NCI-H69 (cell line): ENCODE data around the gene NMRK2.
A peak's percentile ranks its signal among the peaks of the same experiment; 100 is the strongest.

Source experiments
- DNase-seq: peaks from one replicate; lab custom pipeline; 2025; lab: John Stamatoyannopoulos, UW

The NMRK2 gene

GRCh38 chr19:3981736-3982681, 49.1 kb downstream of the NMRK2 start:
- no peak for DNase-seq

DNA sequence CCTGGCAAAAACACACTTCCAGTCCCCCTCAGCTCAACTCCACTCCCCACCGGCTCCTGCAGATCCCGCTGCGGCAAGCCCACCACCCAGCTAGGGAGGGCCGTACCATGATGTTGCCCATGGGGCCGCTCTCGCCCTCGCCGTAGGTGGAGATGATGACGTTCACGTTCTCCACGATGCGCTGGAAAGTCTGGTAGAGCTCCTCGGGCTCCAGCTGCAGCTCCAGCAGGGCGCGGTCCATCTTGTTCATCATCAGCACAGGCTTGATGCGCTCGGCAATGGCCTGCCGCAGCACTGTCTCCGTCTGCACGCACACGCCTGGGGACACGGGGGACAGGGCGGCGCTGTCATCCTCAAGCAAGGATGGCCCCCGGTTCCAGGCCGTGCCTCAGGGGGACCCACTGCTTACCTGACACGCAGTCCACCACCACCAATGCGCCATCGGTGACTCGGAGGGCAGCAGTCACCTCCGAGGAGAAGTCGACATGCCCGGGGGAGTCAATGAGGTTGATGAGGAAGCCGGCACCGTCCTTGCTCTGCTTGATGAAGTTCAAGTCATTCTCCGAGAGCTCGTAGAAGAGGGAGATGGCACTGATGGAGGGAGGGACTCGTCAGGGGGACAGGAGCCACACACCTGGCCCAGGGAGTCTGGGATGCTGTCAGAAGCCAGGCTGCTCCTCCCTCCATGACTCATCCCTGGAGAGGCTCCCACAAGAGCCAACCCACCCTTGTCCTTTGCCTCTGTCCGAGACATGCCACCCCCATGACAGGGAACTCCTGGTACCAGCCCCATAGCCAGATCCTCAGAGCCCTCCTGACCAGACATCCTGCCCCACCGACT, 50.1 kb downstream of the NMRK2 start:
- DNase-seq = no peak

- DNase-seq = no peak
Observed at GRCh38 chr19:3983542-3983914, 50.7 kb downstream of the NMRK2 start.

DNA sequence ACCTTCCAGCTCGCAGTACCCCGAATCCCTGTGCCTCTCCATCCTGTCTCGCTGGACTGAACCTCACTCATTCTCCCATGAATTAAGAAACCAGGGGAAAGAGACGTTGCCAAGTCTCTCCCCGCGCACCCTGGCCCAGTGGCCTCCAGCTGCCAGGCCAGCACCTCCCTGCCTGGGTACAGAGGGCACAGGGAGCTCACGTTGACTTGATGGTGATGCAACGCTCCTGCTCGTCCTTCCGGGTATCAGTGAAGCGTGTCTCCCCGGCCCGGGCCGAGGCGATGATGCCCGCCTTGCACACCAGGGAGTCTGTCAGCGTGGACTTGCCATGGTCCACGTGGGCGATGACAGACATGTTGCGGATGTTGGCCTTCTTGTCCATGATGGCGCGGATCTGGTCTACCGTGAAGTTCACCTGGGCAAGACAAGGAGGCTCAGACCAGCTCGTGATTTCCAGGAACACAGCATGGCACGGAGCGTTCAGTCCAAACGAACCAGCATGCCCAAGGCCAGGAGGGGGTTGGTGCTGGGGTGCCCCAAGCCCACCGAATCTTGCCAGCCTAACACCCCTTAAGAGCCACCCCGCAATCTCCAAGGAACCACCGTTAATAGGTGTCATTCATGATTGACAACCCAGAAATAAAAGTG, 51.2 kb downstream of the NMRK2 start:
- DNase-seq = no peak

DNA sequence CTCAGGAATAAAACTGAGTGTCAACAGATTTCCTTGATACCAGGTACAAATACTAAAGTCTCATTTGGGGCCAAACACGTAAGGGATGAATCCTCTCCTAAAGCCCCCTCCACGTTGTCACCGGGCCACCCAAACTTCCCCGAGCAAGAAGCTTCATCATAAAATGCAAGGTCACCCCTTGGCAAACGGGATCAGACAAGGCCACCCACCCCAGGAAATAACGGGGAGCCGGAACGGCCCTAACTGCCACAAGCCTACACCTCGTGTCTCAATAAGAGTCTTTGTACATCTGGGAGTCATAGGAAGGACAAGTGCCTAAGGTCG, 51.7 kb downstream of the NMRK2 start:
- DNase-seq = no peak

DNA sequence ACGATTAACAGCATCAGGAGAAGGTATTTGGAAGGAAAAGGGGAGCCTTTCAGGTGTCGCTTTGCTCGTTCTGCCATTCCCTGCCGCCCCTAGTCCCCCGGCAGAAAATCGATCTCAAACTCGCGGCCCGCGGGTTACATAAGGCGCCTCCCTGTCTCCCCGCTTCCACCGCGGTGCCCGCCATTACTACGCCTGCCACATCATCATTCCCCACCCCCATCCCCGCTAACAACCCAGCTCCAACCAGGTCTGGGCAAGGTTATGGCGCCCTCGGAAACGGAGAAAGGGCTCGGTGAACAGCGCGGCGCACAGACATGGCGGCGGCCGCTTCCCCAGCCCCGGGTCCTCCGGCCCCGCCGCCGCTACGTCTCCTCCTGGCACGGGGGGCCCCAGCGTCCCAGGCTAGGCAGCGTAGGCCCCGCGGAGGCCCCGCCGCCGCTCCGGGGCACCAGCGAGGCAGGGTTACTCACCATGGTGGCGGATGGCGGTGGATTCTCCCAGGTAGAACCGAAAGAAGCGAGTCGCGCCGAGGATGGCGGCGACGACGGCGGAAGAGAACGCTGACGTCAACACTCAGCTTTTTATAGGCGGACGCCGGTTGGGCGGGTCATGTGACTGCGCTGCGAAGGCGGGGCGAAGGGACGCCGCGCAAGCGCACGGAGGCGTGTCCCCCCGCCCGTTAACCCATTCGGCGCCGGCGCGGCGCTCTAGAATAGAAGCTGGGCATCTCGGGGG, 52.2 kb downstream of the NMRK2 start, which contains the start of gene EEF2:
Gene EEF2 (minus strand): TSS at position 556 of the 735 bp plus-strand sequence. CDS start 83 bp downstream, at position 473.
- DNase-seq = peak; percentile 97

- no peak for DNase-seq
Observed at GRCh38 chr19:3985643-3986259, 52.9 kb downstream of the NMRK2 start.

- DNase-seq = peak; percentile 94
Observed at GRCh38 chr19:3986260-3987041, 53.6 kb downstream of the NMRK2 start.

DNA sequence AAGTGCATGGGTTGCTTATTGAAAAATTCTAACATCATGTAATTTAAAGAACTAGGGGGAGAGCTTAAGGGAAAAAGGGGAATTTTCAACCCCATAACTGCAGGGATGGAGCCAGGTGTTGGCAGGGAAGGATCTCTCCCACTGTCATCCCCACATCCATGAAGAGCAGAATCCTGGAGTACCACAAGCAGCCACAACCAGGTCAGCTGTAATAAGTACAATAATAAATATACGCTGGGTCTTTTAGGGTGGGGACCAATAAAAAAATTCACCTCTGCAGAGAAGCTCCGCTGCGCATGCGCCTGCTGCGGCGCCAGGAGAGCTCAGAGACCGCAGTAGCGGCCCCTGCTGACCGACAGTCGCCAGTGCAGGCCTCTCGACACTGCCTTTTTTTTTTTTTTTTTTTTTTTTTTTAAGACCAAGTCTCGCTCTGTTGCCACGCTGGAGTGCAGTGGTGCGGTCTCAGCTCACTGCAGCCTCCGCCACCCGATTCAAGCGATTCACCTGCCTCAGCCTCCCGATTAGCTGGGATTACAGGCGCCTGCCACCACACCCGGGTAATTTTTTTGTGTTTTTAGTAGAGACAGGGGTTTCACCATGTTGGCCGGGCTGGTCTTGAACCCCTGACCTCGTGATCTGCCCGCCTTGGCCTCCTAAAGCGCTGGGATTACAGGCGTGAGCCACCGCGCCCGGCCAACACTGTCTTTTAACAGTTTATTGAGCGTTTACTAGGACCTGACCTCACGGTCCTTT, 54.9 kb downstream of the NMRK2 start:
- DNase-seq = peak; percentile 92

DNA sequence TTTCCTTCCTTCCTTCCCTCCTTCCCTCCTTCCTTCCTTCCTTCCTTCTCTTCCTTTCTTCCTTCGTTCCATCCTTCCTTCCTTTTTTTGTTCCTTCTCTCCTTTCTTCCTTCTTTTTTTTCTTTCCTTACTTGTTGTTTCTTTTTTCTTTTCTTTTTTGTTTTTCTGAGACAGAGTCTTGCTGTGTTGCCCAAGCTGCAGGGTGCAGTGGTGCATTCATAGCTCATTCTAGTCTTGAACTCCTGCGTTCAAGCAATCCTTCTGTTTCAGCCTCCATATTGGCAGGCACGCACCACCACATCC, 57.9 kb downstream of the NMRK2 start:
- no peak for DNase-seq
